ENCODE data around the gene GJA4. TPM values are rescaled to one million over a fixed set of nuclear protein-coding genes. Genes with fewer than 3 reads are reported as not detected.

The GJA4 gene
- total and polyA plus RNA-seq, 2 of the 8 experiments (the other 6 are each of a cell fraction or from before 2014, with no cell fraction given), result 3.2 to 3.9 TPM

- no peak overlapping the region for H2AFZ ChIP-seq (ENCODE audit: low read length)
- H3K4me1 ChIP-seq (replicated peaks in 1 of 4; ENCODE audit: control insufficient read depth in 3 of 4, insufficient read depth in 4 of 4, low read length in 3 of 4), result peaks cover 15 to 21% (median 16%) of the 10 kb centered on the region in 4 experiments
- no peak overlapping the region for H3K56ac ChIP-seq (replicated peaks; ENCODE audit: insufficient read length, low read depth, low read length)
- no peak overlapping the region for H3K18ac ChIP-seq (ENCODE audit: extremely low read depth, low read length)
- 0 out of 2 replicates have a peak overlapping the region, but pooled peaks have one; percentile 26 for H2BK15ac ChIP-seq (ENCODE audit: low read length)
- no peak overlapping the region for H3K9ac ChIP-seq (replicated peaks in 1 of 4; ENCODE audit: extremely low read depth in 1 of 4, low read depth in 3 of 4, low read length in 3 of 4)
- H2BK120ac ChIP-seq (replicated peaks; ENCODE audit: low read depth, low read length), result no peak overlapping the region
- no peak overlapping the region for H3K23ac ChIP-seq (ENCODE audit: insufficient read length)
- no peaks in the 10 kb centered on the region for H3K27me3 ChIP-seq (replicated peaks in 1 of 4; ENCODE audit: control insufficient read depth in 3 of 4, extremely low read depth in 1 of 4, insufficient read depth in 3 of 4, low read length in 3 of 4)
- no peaks in the 10 kb centered on the region for H3K36me3 ChIP-seq (ENCODE audit: control insufficient read depth in 2 of 4, insufficient read depth in 4 of 4, low read length in 3 of 4)
- ChIA-PET POLR2A (ENCODE audit: partially characterized antibody) (interaction anchor here (1.6 kb wide), 1 partner anchor 58 kb away, joined by 3 read pairs; no protein-coding TSS in a partner anchor), CTCF (ENCODE audit: partially characterized antibody) (interaction anchor here (0.6 to 14.3 kb wide), 3 partner anchors 13 to 741 kb away, joined by 3 to 230 read pairs (median 64); partner anchors contain the start of gene GJA4)
- WGBS, 2 experiments (ENCODE audit: extremely low coverage in 1 of 2, insufficient coverage in 1 of 2, insufficient read length in 1 of 2, insufficient replicate concordance in 2 of 2, low coverage in 1 of 2, low lambda C conversion rate in 2 of 2, missing lambda C conversion rate in 1 of 2), result 81% methylated on average over 14 of the region's 14 CpGs; no CpG with 5 or more reads in 1 of the 2 experiments
- H2BK5ac ChIP-seq (ENCODE audit: low read depth, low read length), result no peak overlapping the region
- H3K4me3 ChIP-seq (ENCODE audit: extremely low read depth in 1 of 4, insufficient read depth in 2 of 4, low read depth in 3 of 4, low read length in 4 of 4), result no peak overlapping the region
- H3K14ac ChIP-seq (ENCODE audit: insufficient read length), result no peak overlapping the region
- H3K4ac ChIP-seq (replicated peaks; ENCODE audit: insufficient read length, low read depth, low read length), result no peak overlapping the region
- no peak overlapping the region for H2AK5ac ChIP-seq (ENCODE audit: low read depth, low read length)
- no peak overlapping the region for H2BK12ac ChIP-seq (ENCODE audit: low read depth, low read length)
- H3K23me2 ChIP-seq (ENCODE audit: low read depth, low read length), result no peaks in the 10 kb centered on the region
- DNase-seq (ENCODE audit: low read depth in 1 of 2, low spot score in 2 of 2), result no peak
- 0 out of 2 replicates have a peak overlapping the region, but pooled peaks have one; percentile 13 for H2BK20ac ChIP-seq (ENCODE audit: low read length)
- no peak overlapping the region for H4K8ac ChIP-seq (ENCODE audit: extremely low read depth, insufficient read depth, low read length)
- H3K4me2 ChIP-seq (ENCODE audit: insufficient read depth in 1 of 2, low read depth in 2 of 2, low read length in 2 of 2), result no peak overlapping the region
- H4K20me1 ChIP-seq (replicated peaks in 1 of 2; ENCODE audit: control insufficient read depth in 1 of 2, insufficient read depth in 2 of 2, low read length in 2 of 2), result no peaks in the 10 kb centered on the region
- no peaks in the 10 kb centered on the region for H3K79me1 ChIP-seq (ENCODE audit: low read depth, low read length)
- no peaks in the 10 kb centered on the region for H3K79me2 ChIP-seq (ENCODE audit: control insufficient read depth in 1 of 2, insufficient read depth in 2 of 2, low read length in 2 of 2)
- H3K27ac ChIP-seq (ENCODE audit: low read depth, low read length), result no peak overlapping the region
- no peak overlapping the region for H4K5ac ChIP-seq (ENCODE audit: insufficient read length, low read depth, low read length)
- H3K9me3 ChIP-seq (ENCODE audit: insufficient read depth in 2 of 2, low read depth in 1 of 2, low read length in 1 of 2), result no peaks in the 10 kb centered on the region
- no peak for FAIRE-seq
- no peak overlapping the region for H4K91ac ChIP-seq (replicated peaks; ENCODE audit: insufficient read length, low read length)
- no peak for TF ChIP-seq SP2 (IDR thresholded peaks at IDR 0.05; ENCODE audit: low read length)
- TF ChIP-seq SP1 (IDR thresholded peaks at IDR 0.05; ENCODE audit: low read depth, low read length), result no peak
- TF ChIP-seq RBBP5 (IDR thresholded peaks at IDR 0.05; ENCODE audit: borderline replicate concordance, low read depth, low read length), result no peak
- TF ChIP-seq ATF3 (IDR thresholded peaks at IDR 0.05; ENCODE audit: insufficient read depth, low read depth, low read length), result no peak
- no peak for TF ChIP-seq CREB1 (IDR thresholded peaks at IDR 0.05)
- no peak for TF ChIP-seq CHD1 (IDR thresholded peaks at IDR 0.05; ENCODE audit: low read depth, low read length)
- TF ChIP-seq EZH2 (IDR thresholded peaks at IDR 0.05; ENCODE audit: low read depth, low read length, severe bottlenecking), result no peak
- TF ChIP-seq TBP (IDR thresholded peaks at IDR 0.05; ENCODE audit: low read depth, low read length), result no peak
- no peak for TF ChIP-seq RNF2 (IDR thresholded peaks at IDR 0.05; ENCODE audit: borderline replicate concordance, low read depth, low read length, missing control alignments, poor library complexity, severe bottlenecking)
- TF ChIP-seq CTBP2 (IDR thresholded peaks at IDR 0.05; ENCODE audit: borderline replicate concordance, insufficient read depth, insufficient read length, low read length), result no peak
- no peak for TF ChIP-seq PHF8 (conservative IDR thresholded peaks at IDR 0.05; ENCODE audit: low read depth, low read length)
These were observed 46.9 kb downstream of the GJA4 start for GRCh38 chr1:34839526-34840305.
